GM23338 (cell line): ENCODE results near the gene CYP3A4. TPM values are rescaled to one million over a fixed set of nuclear protein-coding genes. Genes with fewer than 3 reads are reported as not detected.

Source experiments
- ATAC-seq: fragments of 200-7000 bp; cut with Tn5 transposase; 3 replicates; pipeline ENCODE4 v1.9.1; 2020
- DNase-seq: peaks from one replicate; pipeline ENCODE4 v3.0.0-alpha.2; 2015; ENCODE audit warnings: low spot score
- H2AFZ ChIP-seq: fragments of 200-600 bp; sonication (generic); 2 replicates; pipeline ENCODE4 v1.8.0; 2016; ENCODE audit warnings: antibody characterized with exemption, mild to moderate bottlenecking, moderate library complexity
- H3F3A ChIP-seq: fragments of 200-600 bp; sonication (generic); replicated peaks from 2 replicates; pipeline ENCODE4 v1.8.0; 2017; ENCODE audit warnings: antibody characterized with exemption, mixed run types, low read depth
- H3K27ac ChIP-seq: fragments of 200-600 bp; sonication (generic); 2 replicates; pipeline ENCODE4 v1.6.1; 2016; ENCODE audit warnings: low read depth
- H3K27me3 ChIP-seq: fragments of 200-600 bp; sonication (generic); 2 replicates; pipeline ENCODE4 v1.8.0; 2016; ENCODE audit warnings: mild to moderate bottlenecking, mixed run types, moderate library complexity; ENCODE audit not compliant: insufficient read depth
- H3K36me3 ChIP-seq: fragments of 200-600 bp; sonication (generic); 2 replicates; pipeline ENCODE4 v1.8.0; 2016; ENCODE audit warnings: mild to moderate bottlenecking; ENCODE audit not compliant: insufficient read depth
- H3K4me1 ChIP-seq: fragments of 200-600 bp; sonication (generic); 2 replicates; pipeline ENCODE4 v1.8.0; 2016; ENCODE audit warnings: mild to moderate bottlenecking, moderate library complexity; ENCODE audit not compliant: insufficient read depth
- H3K4me2 ChIP-seq: fragments of 200-600 bp; sonication (generic); 2 replicates; pipeline ENCODE4 v1.7.1; 2017; ENCODE audit warnings: mixed run types
- H3K4me3 ChIP-seq: fragments of 200-600 bp; sonication (generic); 2 replicates; pipeline ENCODE4 v1.6.1; 2016; ENCODE audit warnings: mixed run types
- H3K79me2 ChIP-seq: fragments of 200-600 bp; sonication (generic); replicated peaks from 2 replicates; pipeline ENCODE4 v1.8.0; 2017; ENCODE audit warnings: mild to moderate bottlenecking; ENCODE audit not compliant: insufficient read depth
- H3K9me2 ChIP-seq: fragments of 200-600 bp; sonication (generic); 2 replicates; pipeline ENCODE4 v1.8.0; 2017; ENCODE audit not compliant: insufficient read depth
- H4K20me1 ChIP-seq: fragments of 200-600 bp; sonication (generic); replicated peaks from 2 replicates; pipeline ENCODE4 v1.8.0; 2017; ENCODE audit warnings: mild to moderate bottlenecking; ENCODE audit not compliant: insufficient read depth
- H3K27ac Mint-ChIP-seq: 2 replicates; pipeline ENCODE4 v1.8.0; 2020; ENCODE audit warnings: inconsistent platforms, mild to moderate bottlenecking, moderate library complexity, mixed read lengths
- H3K27me3 Mint-ChIP-seq: 3 replicates; pipeline ENCODE4 v1.8.0; 2022; ENCODE audit warnings: low read depth, mild to moderate bottlenecking, moderate library complexity, mixed read lengths, inconsistent platforms; ENCODE audit not compliant: insufficient read depth, poor library complexity
- H3K36me3 Mint-ChIP-seq: 3 replicates; pipeline ENCODE4 v1.8.0; 2021; ENCODE audit warnings: low read depth, mild to moderate bottlenecking, inconsistent platforms, moderate library complexity, mixed read lengths
- H3K4me1 Mint-ChIP-seq: 3 replicates; pipeline ENCODE4 v1.8.0; 2020; ENCODE audit warnings: mild to moderate bottlenecking, inconsistent platforms, mixed read lengths
- H3K4me3 Mint-ChIP-seq: 3 replicates; pipeline ENCODE4 v1.8.0; 2021; ENCODE audit warnings: moderate library complexity, mild to moderate bottlenecking, inconsistent platforms, mixed read lengths
- H3K9me3 Mint-ChIP-seq: 3 replicates; pipeline ENCODE4 v1.8.0; 2020; ENCODE audit warnings: moderate library complexity, mild to moderate bottlenecking, inconsistent platforms, mixed read lengths
- CREB1 ChIP-seq: fragments of 250-450 bp; sonication (Bioruptor Pico); IDR thresholded peaks from 2 replicates; pipeline ENCODE4 v1.5.0; 2020; ENCODE audit warnings: low read depth, mild to moderate bottlenecking, moderate library complexity
- CTCF ChIP-seq, 2 experiments: fragments of 200-600 bp in 1 of 2; sonication (generic) in 1 of 2; conservative IDR thresholded peaks; 2 replicates each; pipeline versions ENCODE4 v1.5.1 to v1.6.1; 2016 to 2017; ENCODE audit warnings: antibody characterized with exemption in 2 of 2, low read depth in 2 of 2, mild to moderate bottlenecking in 2 of 2, moderate library complexity in 1 of 2
- EZH2 ChIP-seq: fragments of 200-600 bp; sonication (generic); IDR thresholded peaks from one replicate; pipeline ENCODE4 v1.8.0; 2017; ENCODE audit warnings: antibody characterized with exemption, mild to moderate bottlenecking, low read depth; ENCODE audit not compliant: unreplicated experiment
- JUNB ChIP-seq: IDR thresholded peaks from one replicate; pipeline ENCODE4 v1.6.1; 2016; ENCODE audit warnings: antibody characterized with exemption; ENCODE audit not compliant: unreplicated experiment
- NANOG ChIP-seq: IDR thresholded peaks from 2 replicates; pipeline ENCODE4 v1.6.1; 2016; ENCODE audit warnings: antibody characterized with exemption, borderline replicate concordance
- REST ChIP-seq: IDR thresholded peaks from one replicate; pipeline ENCODE4 v1.6.1; 2018; ENCODE audit warnings: antibody characterized with exemption; ENCODE audit not compliant: unreplicated experiment
- STAT1 ChIP-seq: IDR thresholded peaks from one replicate; pipeline ENCODE4 v1.6.1; 2016; ENCODE audit warnings: antibody characterized with exemption; ENCODE audit not compliant: unreplicated experiment
- ZNF114 ChIP-seq: fragments of 250-450 bp; sonication (Bioruptor Pico); IDR thresholded peaks from 2 replicates; pipeline ENCODE4 v1.5.0; 2020; ENCODE audit warnings: mild to moderate bottlenecking, moderate library complexity
- ZNF331 ChIP-seq: fragments of 250-450 bp; sonication (Bioruptor Pico); IDR thresholded peaks from 2 replicates; pipeline ENCODE4 v1.5.0; 2020; ENCODE audit warnings: low read depth, mild to moderate bottlenecking, moderate library complexity
- ZNF462 ChIP-seq: fragments of 250-450 bp; sonication (Bioruptor Pico); IDR thresholded peaks from 2 replicates; pipeline ENCODE4 v1.5.0; 2020; ENCODE audit warnings: mild to moderate bottlenecking, moderate library complexity
- polyA plus RNA-seq: library from polyadenylated mRNA; unstranded; fragments of >200 nt; fragmentation: Nextera tagmentation; extraction: Ambion mirVana; gene quantifications from 2 replicates; pipeline ENCODE4 v1.2.1, GENCODE V29; 2016
- total RNA-seq: library from RNA; depleted of rRNA; stranded (reverse); fragments of >200 nt; shearing (Covaris generic); gene quantifications from 2 replicates; pipeline ENCODE4 v1.2.3, GENCODE V29; 2014

Gene CYP3A4
- total and polyA plus RNA-seq, 2 experiments from 2014 or later, result not detected

GRCh38 chr7:99742737-99743394, 41.1 kb downstream of the CYP3A4 start:
- Mint-ChIP-seq H3K4me1 (peaks cover 2% of the 10 kb centered on the region; the same call in 1 of the 3 replicates), H3K27me3 (no peaks in the 10 kb centered on the region), H3K4me3 (no peak overlapping the region), H3K9me3 (no peaks in the 10 kb centered on the region; the same call in 2 of the 3 replicates), H3K36me3 (no peaks in the 10 kb centered on the region), H3K27ac (no peak overlapping the region)
- Histone ChIP-seq H3K79me2 (no peaks in the 10 kb centered on the region), H3K27ac (no peak overlapping the region), H3K36me3 (no peaks in the 10 kb centered on the region), H3K4me2 (no peak overlapping the region), H4K20me1 (no peaks in the 10 kb centered on the region), H3K4me3 (no peak overlapping the region), H3F3A (no peaks in the 10 kb centered on the region), H3K4me1 (0 out of 2 replicates have a peak, but pooled peaks cover 5% of the 10 kb centered on the region), H3K9me2 (0 out of 2 replicates have a peak, but pooled peaks cover 7% of the 10 kb centered on the region), H2AFZ (no peak overlapping the region), H3K27me3 (no peaks in the 10 kb centered on the region)
- TF ChIP-seq NANOG, result no peak
- no peak for TF ChIP-seq ZNF331 (CRISPR knock-in tag)
- TF ChIP-seq STAT1, result no peak
- no peak for TF ChIP-seq REST
- no peak for TF ChIP-seq CREB1 (CRISPR knock-in tag)
- no peak for TF ChIP-seq EZH2
- no peak for TF ChIP-seq ZNF462 (CRISPR knock-in tag)
- no peak for TF ChIP-seq JUNB
- TF ChIP-seq ZNF114 (CRISPR knock-in tag), result no peak
- TF ChIP-seq CTCF (conservative IDR thresholded peaks at IDR 0.05; ENCODE audit: low read depth in 2 of 2), result no peak
- ATAC-seq (no peak), DNase-seq (no peak)
